NCI-H524 (cell line): ENCODE measurements around the gene PTX4.

ENCODE experiments used
- DNase-seq, 2 experiments: peaks; one replicate each; lab custom pipeline; 2025; lab: John Stamatoyannopoulos, UW

Gene PTX4

GRCh38 chr16:1459967-1460366 lies 28.8 kb downstream of the PTX4 start:
- no peak for DNase-seq

DNA sequence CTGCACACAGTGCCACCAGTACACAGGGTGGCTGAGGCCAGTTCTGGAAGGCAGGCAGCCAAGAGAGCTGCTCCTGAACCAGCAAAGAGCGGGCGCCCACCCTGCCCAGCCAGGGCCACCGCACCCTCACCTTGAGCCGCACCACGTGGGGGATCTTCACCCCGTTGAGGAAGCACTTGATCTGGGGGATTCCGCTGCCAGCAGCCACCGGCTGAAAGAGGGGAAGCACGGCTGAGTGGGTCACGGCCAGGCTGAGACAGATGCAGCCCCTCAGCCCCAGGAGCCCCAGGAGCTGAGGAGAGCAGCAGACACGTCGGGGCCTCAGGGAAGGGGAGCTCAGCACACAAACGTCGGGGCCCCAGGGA lies 29.8 kb downstream of the PTX4 start:
- DNase-seq, result no peak

GRCh38 chr16:1458336-1458976 lies 30.3 kb downstream of the PTX4 start:
- DNase-seq, result no peak

- DNase-seq, result no peak
Measured at GRCh38 chr16:1457489-1458245, 31.1 kb downstream of the PTX4 start.

DNA sequence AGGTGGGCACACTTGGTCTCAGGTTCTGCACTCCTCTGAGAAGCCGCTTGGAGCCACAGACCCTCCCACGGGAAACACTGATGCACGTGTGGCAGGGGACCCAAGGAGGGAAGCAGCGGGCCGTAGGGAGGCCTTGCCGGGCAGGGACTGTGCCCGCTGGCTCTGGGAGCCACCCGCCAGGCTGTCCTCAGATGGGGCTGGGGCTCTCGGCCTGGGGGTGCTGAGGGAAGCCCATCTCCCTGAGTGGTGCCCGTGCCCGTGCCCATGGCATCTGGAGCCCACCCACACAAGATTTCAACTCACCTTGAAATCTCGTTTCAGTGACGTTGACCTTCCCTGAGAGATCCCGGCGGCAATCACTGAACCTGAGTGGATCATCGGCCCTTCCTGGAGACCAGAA lies 31.8 kb downstream of the PTX4 start:
- no peak for DNase-seq

DNA sequence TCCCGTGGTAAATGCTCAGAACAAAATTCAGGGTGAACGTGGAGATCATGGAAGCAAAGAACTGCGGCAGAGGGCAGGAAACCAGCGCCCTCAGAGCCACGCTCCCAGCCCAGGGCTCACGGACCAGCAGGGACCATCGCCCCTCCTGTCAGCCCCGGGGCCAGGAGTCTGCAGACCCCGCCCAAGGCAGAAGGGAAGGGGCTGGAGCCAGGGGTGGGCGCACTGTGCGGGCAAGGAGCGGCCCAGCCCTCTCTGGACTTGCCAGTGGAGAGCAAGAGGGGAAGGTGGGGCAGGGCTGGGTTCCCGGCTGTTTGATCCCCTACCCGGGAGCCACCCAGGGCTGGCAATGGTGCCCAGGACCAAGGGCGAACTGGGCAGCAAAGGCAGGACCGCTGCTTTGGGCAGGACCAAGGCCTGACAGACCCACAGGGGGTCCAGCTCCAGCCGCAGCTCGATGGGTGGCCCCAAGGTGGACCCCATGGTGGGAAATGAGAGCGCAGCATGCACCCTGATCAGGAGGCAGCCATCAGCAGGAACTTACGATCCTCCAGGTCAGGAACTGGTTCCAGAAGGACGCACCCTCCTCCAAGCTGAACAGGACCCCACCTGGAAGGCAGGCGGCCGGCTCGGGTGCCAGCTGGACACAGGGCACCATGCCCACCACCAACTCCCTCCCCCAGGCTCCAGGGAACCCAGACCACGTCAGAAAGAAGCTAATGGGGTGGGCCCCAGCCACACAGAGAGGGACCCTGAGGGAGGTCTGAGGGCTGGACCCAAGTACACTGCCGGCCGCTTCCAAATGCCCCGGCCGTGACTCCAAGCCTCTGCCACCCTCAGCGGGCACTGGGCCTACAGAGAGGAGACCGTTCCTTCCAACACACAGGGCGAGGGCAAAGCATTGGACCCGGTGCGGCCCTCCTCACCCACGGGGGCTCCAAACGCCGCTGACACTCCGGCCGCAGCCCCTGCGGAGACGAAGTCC lies 33.3 kb downstream of the PTX4 start:
- DNase-seq, result no peak

DNA sequence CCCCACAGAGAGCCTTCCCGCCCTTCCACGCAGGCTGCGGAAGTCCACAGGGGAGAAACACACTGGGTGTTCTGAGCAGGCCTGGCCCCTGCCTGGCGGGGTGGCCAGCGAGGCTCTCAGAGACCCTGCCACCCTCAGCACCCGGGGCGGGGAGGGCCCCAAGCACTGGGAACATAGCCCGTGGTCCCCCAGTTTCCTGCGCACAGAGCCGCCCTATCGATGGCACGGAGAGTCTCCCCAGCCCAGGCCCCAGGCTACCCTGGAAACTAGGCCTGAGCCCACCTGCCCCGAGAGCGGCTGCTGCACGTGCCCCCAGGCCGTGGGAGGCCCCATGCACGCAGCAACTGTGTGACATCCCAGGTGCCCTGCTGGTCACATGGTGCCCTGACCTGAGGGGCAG lies 34.2 kb downstream of the PTX4 start:
- DNase-seq, result no peak

- DNase-seq, result no peak
Measured at GRCh38 chr16:1453316-1453715, 35.4 kb downstream of the PTX4 start.

GRCh38 chr16:1452530-1452929 lies 36.2 kb downstream of the PTX4 start:
- no peak for DNase-seq

- DNase-seq, result no peak
Measured at GRCh38 chr16:1451702-1452392, 36.9 kb downstream of the PTX4 start.

- DNase-seq, result no peak
Measured at GRCh38 chr16:1450841-1451240, 37.9 kb downstream of the PTX4 start.

- DNase-seq, result no peak
Measured at GRCh38 chr16:1450218-1450617, 38.5 kb downstream of the PTX4 start.

DNA sequence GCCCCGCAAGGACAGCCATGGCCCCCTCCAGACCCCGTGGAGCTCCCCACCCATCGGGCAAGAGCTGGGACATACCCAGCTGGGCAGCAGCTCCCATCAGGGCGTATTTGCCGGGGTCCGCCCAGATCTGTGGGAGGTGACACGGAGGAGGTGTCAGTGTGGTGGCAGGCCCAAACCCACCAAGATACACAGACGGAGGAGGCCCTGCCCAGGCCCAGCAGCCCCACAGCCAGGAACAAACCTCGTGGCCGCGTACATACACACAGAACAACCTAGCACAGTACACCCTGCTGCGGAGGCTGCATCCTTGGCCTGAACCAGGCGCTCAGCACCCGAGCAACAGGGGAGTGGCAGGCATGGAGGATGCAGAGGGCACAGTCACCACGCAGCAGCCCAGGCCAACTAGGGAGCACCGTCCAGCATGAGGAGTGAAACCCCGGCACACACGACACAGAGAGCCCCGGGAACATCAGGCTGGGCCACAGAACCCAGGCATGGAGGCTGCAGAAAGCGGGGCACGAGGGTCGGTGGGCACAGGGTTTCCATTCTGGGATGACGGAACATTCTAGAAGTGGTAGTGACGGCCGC lies 39.4 kb downstream of the PTX4 start:
- DNase-seq, result no peak

DNA sequence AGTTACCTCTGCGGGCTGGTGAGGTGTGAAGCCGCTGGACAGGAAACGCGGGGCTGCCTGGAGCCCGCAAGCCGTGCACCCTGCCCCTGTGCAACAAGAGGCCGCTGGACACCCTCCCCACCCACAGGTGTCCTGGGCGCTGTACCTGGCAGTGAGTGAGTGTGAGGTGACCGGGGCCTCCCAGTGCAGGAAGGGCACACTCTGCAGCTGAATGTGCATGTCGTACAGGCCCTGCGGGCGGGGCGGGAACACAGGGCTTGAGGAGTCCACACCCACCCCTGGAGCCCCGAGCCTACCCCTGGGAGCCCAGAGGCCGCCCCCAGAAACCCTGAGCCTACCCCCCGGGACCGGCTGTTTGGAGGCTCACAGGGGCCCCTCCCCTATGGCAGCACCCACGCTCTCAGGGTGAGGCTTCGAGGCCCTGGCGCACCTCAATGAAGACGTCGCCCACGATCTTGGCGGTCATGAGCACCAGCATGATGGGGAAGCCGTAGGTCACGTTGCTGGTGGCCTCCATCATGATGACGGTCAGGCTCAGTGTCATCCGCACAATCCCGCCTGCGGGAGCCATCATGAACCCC lies 40.1 kb downstream of the PTX4 start:
- no peak for DNase-seq

- DNase-seq, result no peak
Measured at GRCh38 chr16:1447965-1448364, 40.8 kb downstream of the PTX4 start.

DNA sequence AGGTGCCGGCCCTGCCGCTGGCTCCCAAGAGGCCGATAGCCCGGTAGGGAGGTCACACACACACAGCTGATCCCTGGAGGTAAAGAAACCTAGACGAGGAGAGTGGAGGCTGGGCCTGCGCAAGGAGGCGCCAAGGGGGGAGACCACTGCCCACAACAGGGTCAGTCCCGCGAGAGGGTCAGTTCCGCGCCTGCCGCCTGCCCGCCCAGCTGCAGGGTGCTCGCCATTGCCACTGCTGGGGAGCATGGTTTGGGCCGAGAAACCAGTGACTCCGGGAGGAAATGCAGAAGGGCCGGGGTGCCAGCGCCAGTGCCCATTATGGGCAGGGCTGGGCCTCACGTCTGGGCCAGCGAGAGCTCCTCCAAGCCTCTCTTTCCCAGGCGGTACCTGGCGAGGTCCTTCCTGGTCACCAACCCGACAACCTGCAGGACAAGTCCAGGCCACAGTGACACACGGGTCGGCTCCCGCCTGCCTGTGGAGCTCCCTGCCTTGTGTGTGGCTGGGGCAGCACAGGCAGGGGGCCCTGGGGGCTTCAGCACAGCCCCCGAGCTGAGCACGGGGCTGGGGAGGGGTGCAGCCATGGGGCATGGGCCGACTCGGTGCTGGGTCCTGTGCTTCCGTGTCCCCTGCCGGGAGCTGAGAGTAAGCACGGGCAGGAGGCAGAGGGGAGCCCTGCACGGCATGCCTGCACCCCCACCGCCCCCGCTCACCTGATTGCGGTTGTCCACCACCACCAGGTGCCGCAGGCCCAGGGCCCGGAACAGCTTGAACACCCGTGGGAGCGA lies 42.3 kb downstream of the PTX4 start:
- DNase-seq, result no peak

GRCh38 chr16:1445518-1446203 lies 43.1 kb downstream of the PTX4 start:
- DNase-seq, result no peak

- DNase-seq, result no peak
Measured at GRCh38 chr16:1444730-1445517, 43.8 kb downstream of the PTX4 start.
